ENCODE data around the gene MS4A2.

DNA sequence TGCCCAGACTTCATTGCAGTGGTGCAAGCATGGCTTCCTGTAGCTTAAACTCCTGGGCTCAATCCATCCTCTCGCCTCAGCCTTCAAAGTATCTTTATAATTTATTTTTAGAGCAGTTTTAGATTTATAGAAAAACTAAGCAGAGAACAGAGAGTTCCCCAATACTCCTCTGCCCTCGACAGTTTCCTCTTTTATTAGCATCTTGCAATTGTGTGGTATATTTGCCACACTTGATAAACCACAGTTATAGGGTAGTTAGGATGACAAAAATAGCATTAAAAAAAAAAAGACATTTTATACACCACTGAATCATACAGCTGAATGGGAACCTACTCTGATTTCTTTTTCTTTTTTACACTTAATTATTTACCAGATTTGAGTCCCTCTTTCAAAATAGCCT, 31.2 kb downstream of the MS4A2 start:
- TF ChIP-seq EZH2 (IDR thresholded peaks at IDR 0.05; ENCODE audit: low read depth), result no peak
- TF ChIP-seq, protein P1, sequence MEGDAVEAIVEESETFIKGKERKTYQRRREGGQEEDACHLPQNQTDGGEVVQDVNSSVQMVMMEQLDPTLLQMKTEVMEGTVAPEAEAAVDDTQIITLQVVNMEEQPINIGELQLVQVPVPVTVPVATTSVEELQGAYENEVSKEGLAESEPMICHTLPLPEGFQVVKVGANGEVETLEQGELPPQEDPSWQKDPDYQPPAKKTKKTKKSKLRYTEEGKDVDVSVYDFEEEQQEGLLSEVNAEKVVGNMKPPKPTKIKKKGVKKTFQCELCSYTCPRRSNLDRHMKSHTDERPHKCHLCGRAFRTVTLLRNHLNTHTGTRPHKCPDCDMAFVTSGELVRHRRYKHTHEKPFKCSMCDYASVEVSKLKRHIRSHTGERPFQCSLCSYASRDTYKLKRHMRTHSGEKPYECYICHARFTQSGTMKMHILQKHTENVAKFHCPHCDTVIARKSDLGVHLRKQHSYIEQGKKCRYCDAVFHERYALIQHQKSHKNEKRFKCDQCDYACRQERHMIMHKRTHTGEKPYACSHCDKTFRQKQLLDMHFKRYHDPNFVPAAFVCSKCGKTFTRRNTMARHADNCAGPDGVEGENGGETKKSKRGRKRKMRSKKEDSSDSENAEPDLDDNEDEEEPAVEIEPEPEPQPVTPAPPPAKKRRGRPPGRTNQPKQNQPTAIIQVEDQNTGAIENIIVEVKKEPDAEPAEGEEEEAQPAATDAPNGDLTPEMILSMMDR (conservative IDR thresholded peaks at IDR 0.05), result no peak
